ENCODE data around the gene BDKRB2. TPM values are rescaled to one million over a fixed set of nuclear protein-coding genes. Genes with fewer than 3 reads are reported as not detected.

The BDKRB2 gene
- polyA plus RNA-seq, 12 donors: 1.4 to 5.9 (median 2.6) TPM; not detected in 1

- no peak for DNase-seq
Measured at GRCh38 chr14:96173636-96174475, 30.8 kb upstream of the BDKRB2 start.

GRCh38 chr14:96176275-96176674, 28.4 kb upstream of the BDKRB2 start:
- no peak for DNase-seq

- peak; percentile 64 for DNase-seq
Measured at GRCh38 chr14:96176811-96177211, 27.8 kb upstream of the BDKRB2 start.

GRCh38 chr14:96177766-96178375, 26.8 kb upstream of the BDKRB2 start:
- DNase-seq: no peak

- no peak for DNase-seq
Measured at GRCh38 chr14:96178461-96179321, 25.9 kb upstream of the BDKRB2 start.

GRCh38 chr14:96180043-96180874, 24.4 kb upstream of the BDKRB2 start:
- DNase-seq: no peak

- no peak for DNase-seq
Measured at GRCh38 chr14:96181186-96182056, 23.2 kb upstream of the BDKRB2 start.

GRCh38 chr14:96182546-96182945, 22.1 kb upstream of the BDKRB2 start:
- no peak for DNase-seq

- DNase-seq: no peak
Measured at GRCh38 chr14:96184737-96185136, 19.9 kb upstream of the BDKRB2 start.

GRCh38 chr14:96187216-96188031, 17.2 kb upstream of the BDKRB2 start:
- no peak for DNase-seq

GRCh38 chr14:96189281-96189711, 15.3 kb upstream of the BDKRB2 start:
- DNase-seq: no peak

GRCh38 chr14:96191353-96191752, 13.3 kb upstream of the BDKRB2 start:
- DNase-seq: peak; percentile 66

GRCh38 chr14:96191841-96192462, 12.7 kb upstream of the BDKRB2 start:
- DNase-seq: no peak

GRCh38 chr14:96192975-96193805, 11.4 kb upstream of the BDKRB2 start:
- no peak for DNase-seq

- no peak for DNase-seq
Measured at GRCh38 chr14:96194262-96194656, 10.4 kb upstream of the BDKRB2 start.

- DNase-seq: no peak
Measured at GRCh38 chr14:96194657-96195431, 9.8 kb upstream of the BDKRB2 start.

GRCh38 chr14:96195441-96196081, 9.1 kb upstream of the BDKRB2 start:
- no peak for DNase-seq

Measured in muscle of arm (tissue), 12 donors.